Measurements from ENCODE around the gene DUSP22.

Gene DUSP22

DNA sequence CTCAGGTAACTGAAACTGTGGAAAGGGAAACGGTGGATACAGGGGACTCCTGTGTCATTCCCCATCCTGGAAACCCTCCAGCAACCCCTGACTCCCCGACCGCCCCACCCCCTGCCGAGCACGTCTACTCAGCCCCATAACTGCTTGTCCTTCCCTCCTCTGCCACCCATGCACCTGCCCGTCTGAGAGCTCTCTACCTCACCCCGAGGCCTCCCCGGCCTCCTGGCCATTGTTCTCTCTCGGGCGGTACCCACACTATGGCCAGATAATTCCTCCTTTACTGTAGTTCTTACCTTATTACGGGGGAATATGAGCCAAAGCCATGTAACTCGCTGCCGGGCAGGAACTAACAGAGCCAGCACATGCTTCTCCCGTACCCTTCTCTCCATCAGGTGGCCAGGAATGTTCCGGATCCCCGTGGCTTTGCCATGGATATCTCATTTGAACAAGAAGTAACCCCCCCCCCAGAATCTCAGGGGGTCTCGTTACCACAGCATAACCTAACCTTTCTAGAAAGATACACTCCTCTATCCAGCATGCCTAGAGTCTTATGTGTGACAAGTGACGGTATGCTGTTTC lies 94.5 kb downstream of the DUSP22 start:
- H3K36me3 ChIP-seq (replicated peaks; ENCODE audit: low read depth, low read length) = peaks cover 1% of the 10 kb centered on the region
- H3K79me2 ChIP-seq (ENCODE audit: low read length) = peaks cover 20% of the 10 kb centered on the region
- H4K20me1 ChIP-seq (ENCODE audit: insufficient read depth, low read length) = peaks cover 1% of the 10 kb centered on the region
- H3K4me1 ChIP-seq (ENCODE audit: low read length) = peaks cover 33% of the 10 kb centered on the region
- no peak overlapping the region for H2AFZ ChIP-seq (ENCODE audit: low read depth, low read length)
- H3K27me3 ChIP-seq (ENCODE audit: low read depth, low read length) = peaks cover 6% of the 10 kb centered on the region; the same call in 1 of the 2 replicates
- no peak overlapping the region for H3K4me3 ChIP-seq (ENCODE audit: low read length)
- H3K9me3 ChIP-seq (ENCODE audit: insufficient read depth, low read length) = no peaks in the 10 kb centered on the region
- no peak overlapping the region for H3K27ac ChIP-seq (ENCODE audit: low read length)
- TF ChIP-seq, protein P1, sequence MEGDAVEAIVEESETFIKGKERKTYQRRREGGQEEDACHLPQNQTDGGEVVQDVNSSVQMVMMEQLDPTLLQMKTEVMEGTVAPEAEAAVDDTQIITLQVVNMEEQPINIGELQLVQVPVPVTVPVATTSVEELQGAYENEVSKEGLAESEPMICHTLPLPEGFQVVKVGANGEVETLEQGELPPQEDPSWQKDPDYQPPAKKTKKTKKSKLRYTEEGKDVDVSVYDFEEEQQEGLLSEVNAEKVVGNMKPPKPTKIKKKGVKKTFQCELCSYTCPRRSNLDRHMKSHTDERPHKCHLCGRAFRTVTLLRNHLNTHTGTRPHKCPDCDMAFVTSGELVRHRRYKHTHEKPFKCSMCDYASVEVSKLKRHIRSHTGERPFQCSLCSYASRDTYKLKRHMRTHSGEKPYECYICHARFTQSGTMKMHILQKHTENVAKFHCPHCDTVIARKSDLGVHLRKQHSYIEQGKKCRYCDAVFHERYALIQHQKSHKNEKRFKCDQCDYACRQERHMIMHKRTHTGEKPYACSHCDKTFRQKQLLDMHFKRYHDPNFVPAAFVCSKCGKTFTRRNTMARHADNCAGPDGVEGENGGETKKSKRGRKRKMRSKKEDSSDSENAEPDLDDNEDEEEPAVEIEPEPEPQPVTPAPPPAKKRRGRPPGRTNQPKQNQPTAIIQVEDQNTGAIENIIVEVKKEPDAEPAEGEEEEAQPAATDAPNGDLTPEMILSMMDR (IDR thresholded peaks at IDR 0.05; ENCODE audit: low read depth, low read length) = no peak
- no peak for TF ChIP-seq EZH2phosphoT487 (IDR thresholded peaks at IDR 0.05; ENCODE audit: low read depth)
- H3K4me2 ChIP-seq (ENCODE audit: low read length) = no peak overlapping the region
- H3K9ac ChIP-seq (ENCODE audit: low read length) = no peak overlapping the region

DNA sequence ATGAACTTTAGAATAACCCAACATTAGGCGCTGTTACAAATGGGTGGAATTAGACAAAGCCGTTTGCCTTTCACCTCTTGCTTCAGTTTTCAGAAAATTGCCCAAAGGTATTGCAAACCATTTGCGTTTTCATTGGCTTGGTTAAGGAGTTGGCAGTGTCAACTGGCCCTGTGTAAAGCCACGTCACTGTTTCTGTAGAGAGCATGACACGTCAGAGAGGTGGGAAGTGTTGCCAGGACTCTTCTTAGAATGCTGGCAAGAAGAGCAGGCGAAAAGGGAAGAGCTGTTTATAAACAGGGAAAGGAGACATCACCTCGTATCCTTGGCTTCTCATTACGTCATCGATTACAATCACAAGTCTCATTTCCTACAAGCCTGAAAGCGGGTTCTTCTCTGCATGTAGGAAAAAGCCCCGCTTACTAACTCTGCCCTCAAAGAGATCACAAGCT lies 95.0 kb downstream of the DUSP22 start:
- Histone ChIP-seq H3K79me2 (ENCODE audit: low read length) (peaks cover 25% of the 10 kb centered on the region), H3K27ac (ENCODE audit: low read length) (no peak overlapping the region), H3K4me1 (ENCODE audit: low read length) (peaks cover 33% of the 10 kb centered on the region), H4K20me1 (ENCODE audit: insufficient read depth, low read length) (peaks cover 7% of the 10 kb centered on the region), H3K9me3 (ENCODE audit: insufficient read depth, low read length) (no peaks in the 10 kb centered on the region), H3K4me3 (ENCODE audit: low read length) (no peak overlapping the region; the same call in 1 of the 2 replicates), H3K4me2 (ENCODE audit: low read length) (peak overlapping the region; percentile 28), H3K36me3 (replicated peaks; ENCODE audit: low read depth, low read length) (peaks cover 7% of the 10 kb centered on the region), H2AFZ (ENCODE audit: low read depth, low read length) (no peak overlapping the region), H3K27me3 (ENCODE audit: low read depth, low read length) (peaks cover 1% of the 10 kb centered on the region; the same call in 1 of the 2 replicates), H3K9ac (ENCODE audit: low read length) (peak overlapping the region; percentile 3; the same call in 1 of the 2 replicates)
- TF ChIP-seq, protein P1 (IDR thresholded peaks at IDR 0.05; ENCODE audit: low read depth, low read length) = no peak
- no peak for TF ChIP-seq EZH2phosphoT487 (IDR thresholded peaks at IDR 0.05; ENCODE audit: low read depth)

- Histone ChIP-seq H3K79me2 (ENCODE audit: low read length) (peaks cover 36% of the 10 kb centered on the region), H3K4me3 (ENCODE audit: low read length) (no peak overlapping the region), H3K27ac (ENCODE audit: low read length) (no peak overlapping the region), H3K9me3 (ENCODE audit: insufficient read depth, low read length) (no peaks in the 10 kb centered on the region), H3K9ac (ENCODE audit: low read length) (peak overlapping the region; percentile 3; the same call in 1 of the 2 replicates), H4K20me1 (ENCODE audit: insufficient read depth, low read length) (peaks cover 17% of the 10 kb centered on the region), H3K4me2 (ENCODE audit: low read length) (peak overlapping the region; percentile 28), H3K27me3 (ENCODE audit: low read depth, low read length) (no peaks in the 10 kb centered on the region), H3K4me1 (ENCODE audit: low read length) (peaks cover 33% of the 10 kb centered on the region), H2AFZ (ENCODE audit: low read depth, low read length) (no peak overlapping the region), H3K36me3 (replicated peaks; ENCODE audit: low read depth, low read length) (peaks cover 17% of the 10 kb centered on the region)
- TF ChIP-seq EZH2phosphoT487 (IDR thresholded peaks at IDR 0.05; ENCODE audit: low read depth) = no peak
- TF ChIP-seq, protein P1 (IDR thresholded peaks at IDR 0.05; ENCODE audit: low read depth, low read length) = no peak
Measured at GRCh38 chr6:388202-388903, 96.1 kb downstream of the DUSP22 start.

GRCh38 chr6:389143-389542 lies 96.9 kb downstream of the DUSP22 start:
- H2AFZ ChIP-seq (ENCODE audit: low read depth, low read length) = no peak overlapping the region
- H3K27me3 ChIP-seq (ENCODE audit: low read depth, low read length) = no peaks in the 10 kb centered on the region
- H3K9me3 ChIP-seq (ENCODE audit: insufficient read depth, low read length) = no peaks in the 10 kb centered on the region

More at GRCh38 chr6:389143-389542, 96.9 kb downstream of the DUSP22 start:
- Histone ChIP-seq H3K27ac (ENCODE audit: low read length) (peak overlapping the region; percentile 95), H3K4me3 (ENCODE audit: low read length) (peak overlapping the region; percentile 96), H3K9ac (ENCODE audit: low read length) (peak overlapping the region; percentile 91), H3K4me2 (ENCODE audit: low read length) (peak overlapping the region; percentile 85), H4K20me1 (ENCODE audit: insufficient read depth, low read length) (peaks cover 25% of the 10 kb centered on the region), H3K79me2 (ENCODE audit: low read length) (peaks cover 44% of the 10 kb centered on the region), H3K36me3 (replicated peaks; ENCODE audit: low read depth, low read length) (peaks cover 25% of the 10 kb centered on the region), H3K4me1 (ENCODE audit: low read length) (peaks cover 33% of the 10 kb centered on the region)
- TF ChIP-seq EZH2phosphoT487 (IDR thresholded peaks at IDR 0.05; ENCODE audit: low read depth) = no peak
- TF ChIP-seq, protein P1 (IDR thresholded peaks at IDR 0.05; ENCODE audit: low read depth, low read length) = no peak
